IPS DF 6.9 (cell line): ENCODE results near the gene CTU2.
A peak's percentile ranks its signal among the peaks of the same experiment; 100 is the strongest.

Source experiments
- DNase-seq: peaks from one replicate; pipeline ENCODE4 v3.0.0-alpha.2; 2013; ENCODE audit warnings: low read depth, low spot score
- H3K27ac ChIP-seq: one replicate; pipeline ENCODE4 v1.5.1; 2013; ENCODE audit warnings: low read length, control low read depth
- H3K27me3 ChIP-seq: 2 replicates; pipeline ENCODE4 v1.6.1; 2013; ENCODE audit warnings: mild to moderate bottlenecking, low read length; ENCODE audit not compliant: control insufficient read depth, insufficient read depth
- H3K36me3 ChIP-seq: 2 replicates; pipeline ENCODE4 v1.6.1; 2013; ENCODE audit warnings: low read length; ENCODE audit not compliant: control insufficient read depth, insufficient read depth
- H3K4me1 ChIP-seq: 2 replicates; pipeline ENCODE4 v1.6.1; 2013; ENCODE audit warnings: low read length; ENCODE audit not compliant: control insufficient read depth, insufficient read depth
- H3K4me3 ChIP-seq: 2 replicates; pipeline ENCODE4 v1.5.1; 2013; ENCODE audit warnings: mild to moderate bottlenecking, low read length
- H3K9me3 ChIP-seq: 2 replicates; pipeline ENCODE4 v1.6.1; 2013; ENCODE audit warnings: low read length, inconsistent platforms; ENCODE audit not compliant: control insufficient read depth, insufficient read depth
- WGBS: extraction: QIAGEN DNeasy Blood & Tissue Kit; methylation state at CpG from one replicate; pipeline ENCODE4 v1.1.7; 2013; ENCODE audit warnings: mixed read lengths, missing lambda C conversion rate; ENCODE audit not compliant: insufficient read length, insufficient coverage; 5-methylcytosine and 5-hydroxymethylcytosine counted together

CTU2 gene

DNA sequence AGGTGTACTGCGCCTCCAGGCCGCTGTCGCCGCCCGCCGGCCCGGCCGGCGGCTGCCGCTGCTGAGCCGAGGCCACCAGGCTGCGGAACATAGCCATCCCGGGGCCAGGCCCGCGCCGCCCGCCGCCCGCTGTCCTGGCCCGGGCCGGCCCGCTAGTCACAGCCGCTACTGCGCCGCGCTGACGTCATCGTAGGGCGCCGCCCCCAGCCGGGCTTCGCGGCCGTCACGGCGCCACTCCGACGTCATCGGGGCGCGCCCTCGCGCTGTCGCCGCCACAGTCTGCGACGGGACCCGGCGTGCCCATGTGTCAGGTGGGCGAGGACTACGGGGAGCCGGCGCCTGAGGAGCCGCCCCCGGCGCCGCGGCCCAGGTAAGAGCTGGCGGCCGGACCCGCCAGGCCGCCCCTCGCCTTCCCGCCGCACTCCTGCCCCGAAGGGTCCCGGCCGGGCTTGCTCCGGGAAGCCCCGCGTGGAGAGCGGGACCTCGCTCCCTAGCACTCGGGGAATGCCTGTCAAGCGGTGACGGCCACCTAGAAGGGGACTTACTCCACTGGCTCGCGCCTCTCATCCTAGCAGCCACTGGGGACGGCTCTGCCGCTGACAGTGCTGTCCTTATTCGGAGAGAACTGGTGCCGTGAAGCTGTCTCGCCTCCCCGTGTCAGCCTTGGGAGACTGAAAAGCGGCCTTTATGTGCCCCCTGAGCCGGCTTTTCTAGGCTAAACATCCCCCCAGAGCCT, at the start of gene CTU2, which contains the start of gene RNF166:
Gene CTU2, plus strand, starts transcription at position 275 of the 736 bp plus-strand sequence. Its CDS starts 28 bp downstream, at position 303.
Gene RNF166, minus strand, starts transcription at position 180 of the 736 bp plus-strand sequence. Its CDS starts 83 bp downstream, at position 97.
- Histone ChIP-seq H3K4me1 (no peaks in the 10 kb centered on the region; the same call in 1 of the 2 replicates), H3K4me3 (peak within 1 kb of the TSS; percentile 82), H3K27me3 (no peaks in the 10 kb centered on the region), H3K36me3 (no peaks in the 10 kb centered on the region; the same call in 1 of the 2 replicates), H3K9me3 (no peaks in the 10 kb centered on the region), H3K27ac (no peak within 1 kb of the TSS)
- WGBS = no CpG with 5 or more reads among the region's 86 CpGs
- DNase-seq = peak; percentile 78

DNA sequence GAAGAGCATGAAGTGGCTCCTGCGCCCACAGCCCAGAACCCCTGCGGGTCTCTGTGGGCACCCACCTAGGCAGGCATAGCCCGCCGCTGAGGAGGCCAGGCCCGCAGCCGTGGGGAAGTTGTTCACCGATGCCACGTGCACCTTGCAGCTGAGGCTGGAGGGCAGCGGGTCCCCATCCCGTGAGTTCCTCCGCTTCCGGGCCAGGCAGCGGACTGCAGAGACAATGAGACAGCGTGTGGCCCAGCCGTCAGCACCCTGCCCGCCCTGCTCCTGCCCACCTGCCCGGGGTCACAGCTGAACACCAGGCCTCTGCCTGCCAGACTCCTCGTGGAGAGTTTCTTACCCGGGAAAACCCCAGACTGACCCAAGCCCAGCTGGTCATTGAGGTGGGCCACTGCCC, 48.9 kb upstream of the CTU2 start:
- Histone ChIP-seq H3K9me3 (no peaks in the 10 kb centered on the region), H3K27me3 (no peaks in the 10 kb centered on the region), H3K27ac (no peak overlapping the region), H3K4me1 (no peaks in the 10 kb centered on the region), H3K4me3 (no peak overlapping the region), H3K36me3 (peaks cover 40% of the 10 kb centered on the region)
- DNase-seq = no peak
- no CpG with 5 or more reads among the region's 19 CpGs for WGBS

DNA sequence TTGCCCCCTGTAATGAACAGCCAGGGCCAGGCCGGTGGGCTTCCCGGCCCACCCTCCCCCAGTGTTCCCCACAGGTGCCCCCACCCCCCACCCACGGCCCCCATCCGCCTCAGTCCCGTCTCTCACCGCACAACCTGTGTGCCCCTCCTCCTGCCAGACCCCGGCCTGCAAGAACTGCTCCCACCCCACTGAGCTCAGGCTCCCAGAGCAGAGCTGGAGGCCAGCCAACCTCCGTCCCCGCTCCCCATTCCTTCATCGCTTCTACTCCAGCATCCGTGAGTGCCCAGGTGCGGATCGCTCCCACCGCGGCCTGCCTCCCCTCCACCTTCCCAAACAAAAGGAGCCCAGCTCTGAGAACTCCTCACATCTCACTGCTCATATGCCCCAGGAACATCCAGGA, 47.6 kb upstream of the CTU2 start:
- WGBS = no CpG with 5 or more reads among the region's 15 CpGs
- Histone ChIP-seq H3K4me1 (no peaks in the 10 kb centered on the region), H3K4me3 (no peak overlapping the region), H3K36me3 (peaks cover 34% of the 10 kb centered on the region), H3K27me3 (no peaks in the 10 kb centered on the region), H3K27ac (no peak overlapping the region), H3K9me3 (no peaks in the 10 kb centered on the region)
- no peak for DNase-seq

DNA sequence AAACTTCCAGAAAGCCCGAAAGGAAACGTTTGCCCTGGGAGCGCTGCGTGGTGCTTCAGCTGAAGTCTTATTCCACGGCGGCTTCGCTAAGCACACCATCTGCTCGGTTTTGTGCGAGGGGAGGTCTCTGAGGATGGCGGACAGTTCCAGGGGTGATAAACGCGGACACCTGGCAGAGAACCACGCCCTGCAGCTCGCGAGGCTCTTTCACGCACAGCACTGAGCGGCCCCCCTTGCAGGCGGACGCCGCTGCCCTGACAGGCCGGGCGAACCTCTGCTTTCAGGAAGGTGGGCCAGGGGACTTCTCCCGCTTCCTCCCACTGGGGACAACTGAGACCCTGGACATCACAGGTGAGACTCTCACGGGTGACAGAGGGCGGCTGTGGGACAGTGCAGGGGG, 47.1 kb upstream of the CTU2 start:
- Histone ChIP-seq H3K36me3 (peaks cover 34% of the 10 kb centered on the region), H3K4me3 (no peak overlapping the region), H3K9me3 (no peaks in the 10 kb centered on the region), H3K27me3 (no peaks in the 10 kb centered on the region), H3K27ac (no peak overlapping the region), H3K4me1 (no peaks in the 10 kb centered on the region)
- WGBS = no CpG with 5 or more reads among the region's 25 CpGs
- no peak for DNase-seq

DNA sequence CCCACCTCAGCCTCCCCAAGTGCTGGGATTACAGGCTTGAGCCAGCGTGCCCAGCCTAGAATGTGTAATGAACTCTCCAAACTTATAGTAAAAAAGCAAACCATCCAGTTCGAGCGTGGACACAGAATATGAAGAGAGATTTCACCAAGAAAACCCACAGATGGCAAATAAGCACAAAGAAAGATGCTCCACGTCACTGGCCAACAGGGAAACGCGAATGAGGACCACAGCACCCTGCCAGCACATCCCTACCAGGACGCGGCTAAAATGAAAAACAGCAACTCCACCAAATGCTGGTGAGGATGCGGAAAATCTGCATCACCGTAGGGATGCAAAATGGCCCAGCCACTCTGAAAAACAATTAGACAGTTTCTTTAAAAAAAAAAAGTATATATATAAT, 44.8 kb upstream of the CTU2 start:
- no peaks in the 10 kb centered on the region for H3K4me1 ChIP-seq
- no peak overlapping the region for H3K4me3 ChIP-seq
- no CpG with 5 or more reads among the region's 10 CpGs for WGBS
- no peak overlapping the region for H3K27ac ChIP-seq
- H3K9me3 ChIP-seq = no peaks in the 10 kb centered on the region
- H3K36me3 ChIP-seq = peaks cover 13% of the 10 kb centered on the region
- no peak for DNase-seq
- H3K27me3 ChIP-seq = no peaks in the 10 kb centered on the region

DNA sequence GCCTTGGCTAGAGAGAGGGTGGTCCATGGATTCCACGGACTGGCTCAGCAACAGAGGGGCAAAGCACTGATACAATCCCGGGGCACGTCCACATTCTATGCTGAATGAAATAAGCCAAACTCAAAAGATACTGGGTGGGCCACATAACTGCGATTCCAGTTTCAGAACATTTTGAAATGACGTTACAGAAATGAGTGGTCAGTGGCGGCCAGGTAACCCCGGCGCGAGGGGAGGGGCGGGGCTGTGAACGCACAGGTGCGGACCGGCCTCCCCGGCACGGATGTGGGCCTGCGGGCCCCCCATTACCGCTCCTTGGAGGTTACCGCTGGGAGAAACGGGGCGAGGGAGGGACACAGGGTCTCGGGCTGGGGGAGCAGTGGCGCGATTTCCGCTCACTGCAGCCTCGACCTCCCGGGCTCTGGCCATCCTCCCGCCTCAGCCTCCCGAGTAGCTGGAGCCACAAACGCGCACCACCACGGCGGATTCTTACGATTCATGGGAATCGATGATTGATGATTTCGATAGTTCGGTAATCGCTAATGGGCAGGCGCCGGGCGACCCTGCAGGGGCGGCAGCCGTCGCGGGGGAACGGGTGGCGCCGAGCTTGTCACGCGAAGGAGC, 44.0 kb upstream of the CTU2 start:
- Histone ChIP-seq H3K4me1 (no peaks in the 10 kb centered on the region), H3K36me3 (peaks cover 10% of the 10 kb centered on the region; the same call in 1 of the 2 replicates), H3K9me3 (no peaks in the 10 kb centered on the region), H3K27ac (no peak overlapping the region), H3K27me3 (no peaks in the 10 kb centered on the region), H3K4me3 (peak overlapping the region; percentile 91)
- no CpG with 5 or more reads among the region's 49 CpGs for WGBS
- DNase-seq = no peak

DNA sequence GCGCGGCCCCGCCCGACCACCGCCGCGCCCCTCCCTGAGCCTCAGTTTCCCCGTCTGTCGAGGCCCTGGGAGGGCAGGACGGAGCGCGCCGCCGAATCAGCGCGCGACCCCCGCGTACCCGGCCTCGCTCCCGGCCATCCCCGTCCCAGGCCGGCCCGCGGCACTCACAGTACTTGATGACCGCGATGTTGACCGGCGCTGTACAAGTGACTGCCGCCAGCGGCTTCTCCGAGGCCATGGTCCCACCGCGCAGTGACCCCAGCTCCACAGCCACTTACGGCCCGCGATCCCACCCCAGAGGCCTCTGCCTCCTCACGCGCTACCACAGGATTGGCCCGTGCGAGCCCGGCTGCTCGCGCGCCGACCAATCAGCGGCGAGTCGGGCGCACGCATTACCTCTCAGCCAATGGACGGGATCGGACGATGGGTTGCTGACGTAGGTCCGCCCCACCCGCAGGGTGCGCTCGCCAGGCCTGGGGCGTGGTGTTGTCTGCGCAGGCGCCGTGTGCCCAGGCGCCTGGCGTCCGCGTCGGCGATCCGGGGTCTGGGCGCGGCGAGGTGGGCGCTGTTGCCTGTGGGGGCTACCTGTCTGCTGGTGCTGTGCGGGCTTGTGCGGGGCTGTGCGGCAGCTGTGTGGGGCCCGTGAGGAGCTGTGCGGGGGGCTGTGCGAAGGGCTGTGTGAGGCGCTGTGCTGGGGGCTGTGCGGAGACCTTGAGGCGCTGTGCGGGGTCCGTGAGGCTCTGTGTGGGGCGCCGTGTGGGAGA, 43.3 kb upstream of the CTU2 start, which contains the start of gene MVD:
Gene MVD, minus strand, starts transcription at position 249 of the 764 bp plus-strand sequence. Its CDS starts 11 bp downstream, at position 238.
- peaks cover 4% of the 10 kb centered on the region; the same call in 1 of the 2 replicates for H3K36me3 ChIP-seq
- no peaks in the 10 kb centered on the region for H3K9me3 ChIP-seq
- H3K27me3 ChIP-seq = no peaks in the 10 kb centered on the region
- peak within 1 kb of the TSS; percentile 91 for H3K4me3 ChIP-seq
- no CpG with 5 or more reads among the region's 88 CpGs for WGBS
- no peaks in the 10 kb centered on the region for H3K4me1 ChIP-seq
- peak; percentile 93 for DNase-seq
- no peak within 1 kb of the TSS for H3K27ac ChIP-seq

DNA sequence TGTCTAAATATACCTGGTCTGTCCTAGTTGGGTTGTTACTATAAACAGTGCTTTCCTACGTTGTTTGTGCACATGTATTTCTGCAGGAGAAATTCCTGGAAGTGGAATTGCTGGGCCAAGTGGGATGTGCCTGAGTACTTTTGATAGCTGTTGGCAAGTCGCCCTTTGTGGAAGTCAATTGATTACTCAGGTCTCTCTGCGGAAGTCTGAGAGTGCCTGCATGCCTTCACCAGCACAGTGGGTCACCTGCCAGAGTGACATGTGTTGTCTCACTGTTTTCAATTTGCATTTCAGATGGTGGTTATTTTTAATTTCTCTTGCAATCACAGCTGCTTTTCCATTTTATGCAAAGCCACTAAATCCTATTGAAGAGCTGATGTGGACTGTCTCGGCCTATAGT, 41.2 kb upstream of the CTU2 start:
- no peaks in the 10 kb centered on the region for H3K4me1 ChIP-seq
- DNase-seq = no peak
- no CpG with 5 or more reads among the region's 4 CpGs for WGBS
- no peaks in the 10 kb centered on the region for H3K9me3 ChIP-seq
- no peaks in the 10 kb centered on the region for H3K27me3 ChIP-seq
- no peak overlapping the region for H3K4me3 ChIP-seq
- H3K36me3 ChIP-seq = no peaks in the 10 kb centered on the region
- H3K27ac ChIP-seq = no peak overlapping the region

DNA sequence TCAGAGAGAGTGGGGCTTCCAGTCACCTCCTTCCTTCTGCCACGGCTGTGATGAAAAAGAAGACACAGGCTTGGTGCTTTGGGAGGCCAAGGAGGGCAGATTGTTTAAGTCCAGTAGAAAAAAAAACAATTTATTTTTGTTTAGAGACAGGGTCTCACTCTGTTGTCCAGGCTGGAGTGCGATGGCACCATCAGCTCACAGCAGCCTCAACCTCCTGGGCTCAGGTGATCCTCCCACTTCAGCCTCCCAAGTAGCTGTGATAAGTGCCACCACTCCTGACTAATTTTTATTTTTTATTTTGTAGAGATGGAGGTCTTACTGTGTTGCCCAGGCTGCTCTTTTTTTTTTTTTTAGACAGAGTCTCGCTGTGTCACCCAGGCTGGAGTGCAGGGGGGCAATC, 40.7 kb upstream of the CTU2 start:
- WGBS = no CpG with 5 or more reads among the region's 3 CpGs
- Histone ChIP-seq H3K36me3 (no peaks in the 10 kb centered on the region), H3K9me3 (no peaks in the 10 kb centered on the region), H3K4me1 (no peaks in the 10 kb centered on the region), H3K4me3 (no peak overlapping the region), H3K27ac (no peak overlapping the region), H3K27me3 (no peaks in the 10 kb centered on the region)
- no peak for DNase-seq

DNA sequence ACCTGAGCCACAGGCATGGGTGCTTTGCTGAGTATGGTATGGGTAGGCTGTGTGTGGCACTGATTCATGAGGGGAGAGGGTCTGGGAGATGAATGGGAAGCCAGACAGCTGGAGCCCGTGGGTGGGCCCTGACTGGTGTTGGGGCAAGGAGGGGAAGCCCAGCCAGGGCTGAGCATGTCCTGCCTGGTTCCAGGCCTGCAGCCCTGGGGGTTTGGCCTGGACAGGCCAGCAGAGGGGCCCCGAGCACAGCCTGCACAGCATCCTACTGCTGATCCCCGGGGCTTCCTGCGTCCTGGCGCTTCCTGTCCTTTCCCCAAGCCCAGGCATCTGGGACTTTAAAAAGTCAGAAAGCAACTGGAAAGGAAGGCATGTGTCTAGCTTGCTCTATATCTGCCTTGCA, 38.8 kb upstream of the CTU2 start:
- Histone ChIP-seq H3K27me3 (no peaks in the 10 kb centered on the region), H3K9me3 (no peaks in the 10 kb centered on the region), H3K4me3 (no peak overlapping the region; the same call in 1 of the 2 replicates), H3K36me3 (no peaks in the 10 kb centered on the region), H3K27ac (no peak overlapping the region), H3K4me1 (no peaks in the 10 kb centered on the region)
- DNase-seq = no peak
- WGBS = no CpG with 5 or more reads among the region's 5 CpGs
